HCT116 (cell line): Measurements from ENCODE around the gene TULP4.
A peak's percentile ranks its signal among the peaks of the same experiment; 100 is the strongest.

Source experiments
- POLR2AphosphoS5 ChIP-seq: IDR thresholded peaks from 2 replicates; pipeline ENCODE4 v1.6.1; 2011; ENCODE audit warnings: mild to moderate bottlenecking, low read depth, low read length, moderate library complexity
- TCF7L2 ChIP-seq: IDR thresholded peaks from 2 replicates; pipeline ENCODE4 v1.7.0; 2011; ENCODE audit warnings: borderline replicate concordance, inconsistent platforms; ENCODE audit not compliant: insufficient read depth, insufficient read length; ENCODE audit errors: extremely low read depth
- YY1 ChIP-seq: IDR thresholded peaks from 2 replicates; pipeline ENCODE4 v1.6.1; 2011; ENCODE audit warnings: low read length, low read depth, moderate library complexity, mild to moderate bottlenecking; ENCODE audit not compliant: insufficient replicate concordance; ENCODE audit errors: extremely low read depth
- ZNF274 ChIP-seq: fragments of 200-500 bp; sonication (Bioruptor generic); IDR thresholded peaks from 2 replicates; pipeline ENCODE4 v1.6.1; 2014; ENCODE audit warnings: mild to moderate bottlenecking, low read depth, low read length, inconsistent platforms
- TF ChIP-seq, protein P1 (sequence below), 3 experiments: fragments of 200-600 bp in 1 of 3; sonication (generic) in 1 of 3; IDR thresholded peaks in 2 of 3; conservative IDR thresholded peaks in 1 of 3; 2 replicates each; pipeline ENCODE4 v1.5.1; 2012 to 2017; ENCODE audit warnings: low read depth in 2 of 3, low read length in 2 of 3, antibody characterized with exemption in 1 of 3, borderline replicate concordance in 1 of 3, control low read depth in 1 of 3, mild to moderate bottlenecking in 1 of 3, mixed read lengths in 1 of 3, mixed run types in 1 of 3, moderate library complexity in 1 of 3; ENCODE audit not compliant: insufficient read depth in 1 of 3

DNA sequence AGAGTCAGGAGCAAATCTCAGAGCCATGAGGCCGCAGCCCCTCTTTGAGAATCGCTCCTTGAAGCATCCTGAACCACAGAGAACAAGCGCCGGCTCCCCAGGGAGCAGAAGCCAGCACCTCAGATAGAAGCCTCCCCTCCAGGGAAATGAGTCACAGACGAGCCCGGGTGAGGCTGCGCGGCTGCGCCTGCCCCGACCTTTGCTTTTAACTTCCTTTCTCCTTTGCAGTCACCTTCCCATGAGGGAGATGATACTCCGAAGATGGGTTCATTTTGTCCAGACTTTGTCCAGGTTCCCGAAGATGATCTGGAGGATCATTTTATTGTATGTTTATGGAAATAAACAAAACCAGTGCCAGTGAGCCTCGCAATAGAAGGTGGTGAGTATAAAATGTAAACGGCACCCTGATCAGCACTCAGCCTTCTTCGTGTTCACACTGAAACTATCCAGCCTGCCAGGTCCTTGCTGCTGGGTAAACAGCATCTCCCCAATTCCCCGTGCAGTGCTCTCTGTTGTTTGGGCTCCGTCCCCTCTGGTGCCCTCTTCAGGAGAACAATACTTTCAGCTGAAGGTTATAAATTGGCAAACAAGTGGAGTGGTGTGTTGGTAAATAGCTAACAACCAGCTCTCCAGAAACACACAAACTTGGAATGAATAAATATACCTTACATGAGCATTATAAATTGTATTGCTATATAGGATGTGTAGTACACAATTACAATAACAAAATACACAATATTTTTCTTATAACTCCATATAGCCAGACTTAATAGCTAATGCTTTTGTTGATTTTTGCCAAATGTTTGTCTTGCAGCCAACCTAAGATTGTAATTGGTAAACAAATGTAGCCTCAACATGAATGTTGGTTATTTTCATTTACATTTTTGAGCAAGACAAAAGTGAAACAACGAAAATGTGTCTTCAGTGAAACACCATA, 206.2 kb downstream of the TULP4 start:
- TF ChIP-seq, protein P1, sequence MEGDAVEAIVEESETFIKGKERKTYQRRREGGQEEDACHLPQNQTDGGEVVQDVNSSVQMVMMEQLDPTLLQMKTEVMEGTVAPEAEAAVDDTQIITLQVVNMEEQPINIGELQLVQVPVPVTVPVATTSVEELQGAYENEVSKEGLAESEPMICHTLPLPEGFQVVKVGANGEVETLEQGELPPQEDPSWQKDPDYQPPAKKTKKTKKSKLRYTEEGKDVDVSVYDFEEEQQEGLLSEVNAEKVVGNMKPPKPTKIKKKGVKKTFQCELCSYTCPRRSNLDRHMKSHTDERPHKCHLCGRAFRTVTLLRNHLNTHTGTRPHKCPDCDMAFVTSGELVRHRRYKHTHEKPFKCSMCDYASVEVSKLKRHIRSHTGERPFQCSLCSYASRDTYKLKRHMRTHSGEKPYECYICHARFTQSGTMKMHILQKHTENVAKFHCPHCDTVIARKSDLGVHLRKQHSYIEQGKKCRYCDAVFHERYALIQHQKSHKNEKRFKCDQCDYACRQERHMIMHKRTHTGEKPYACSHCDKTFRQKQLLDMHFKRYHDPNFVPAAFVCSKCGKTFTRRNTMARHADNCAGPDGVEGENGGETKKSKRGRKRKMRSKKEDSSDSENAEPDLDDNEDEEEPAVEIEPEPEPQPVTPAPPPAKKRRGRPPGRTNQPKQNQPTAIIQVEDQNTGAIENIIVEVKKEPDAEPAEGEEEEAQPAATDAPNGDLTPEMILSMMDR (IDR thresholded peaks at IDR 0.05 in 2 of 3, conservative IDR thresholded peaks at IDR 0.05 in 1 of 3; ENCODE audit: borderline replicate concordance in 1 of 3, insufficient read depth in 1 of 3, low read depth in 2 of 3, low read length in 2 of 3) = peak; percentile 67 to 79 (median 68); a peak in 5 of 6 replicates
- no peak for TF ChIP-seq POLR2AphosphoS5
- peak; percentile 46 for TF ChIP-seq YY1
- no peak for TF ChIP-seq TCF7L2
- TF ChIP-seq ZNF274 = no peak
